ENCODE measurements around the gene FGD1.

GRCh38 chrX:54452920-54453319, 43.1 kb downstream of the FGD1 start:
- TF ChIP-seq FOXK2 (IDR thresholded peaks at IDR 0.05) (no peak), SUZ12 (IDR thresholded peaks at IDR 0.05) (no peak), NFRKB (IDR thresholded peaks at IDR 0.05) (no peak), HDGF (IDR thresholded peaks at IDR 0.05; ENCODE audit: borderline replicate concordance) (no peak), BHLHE40 (IDR thresholded peaks at IDR 0.05; ENCODE audit: borderline replicate concordance) (no peak)

All from HEK293T (cell line).